ENCODE results near the gene LCN9.
"Not testable (repeated sequence)": the region's sequence is repeated elsewhere in the genome, so short reads cannot be mapped to it uniquely, and the experiment has no call there.

LCN9 gene

DNA sequence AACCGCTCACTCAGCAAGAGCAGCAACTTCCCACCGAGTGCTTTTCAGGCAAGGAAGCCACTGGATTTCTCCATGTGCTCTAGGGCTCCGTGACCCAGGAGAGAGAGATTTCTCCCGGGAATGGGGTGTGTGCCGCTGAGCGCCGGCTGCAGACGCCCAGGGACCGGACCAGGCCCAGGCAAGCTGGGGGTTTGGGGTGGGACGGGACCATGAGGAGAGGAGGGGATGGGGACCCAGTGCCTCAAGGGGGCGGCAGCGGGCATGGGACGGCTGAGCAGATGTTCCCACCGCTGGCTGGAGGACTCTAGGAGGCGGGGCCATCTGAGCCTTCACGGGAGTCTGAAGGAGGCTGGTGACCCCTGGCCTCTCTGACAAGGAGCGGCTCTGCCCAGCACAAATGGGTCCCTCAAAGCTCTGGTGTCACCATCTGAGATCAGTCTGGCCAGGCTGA is 8.5 kb downstream of the LCN9 start:
- DNase-seq (ENCODE audit: low spot score), result no peak

DNA sequence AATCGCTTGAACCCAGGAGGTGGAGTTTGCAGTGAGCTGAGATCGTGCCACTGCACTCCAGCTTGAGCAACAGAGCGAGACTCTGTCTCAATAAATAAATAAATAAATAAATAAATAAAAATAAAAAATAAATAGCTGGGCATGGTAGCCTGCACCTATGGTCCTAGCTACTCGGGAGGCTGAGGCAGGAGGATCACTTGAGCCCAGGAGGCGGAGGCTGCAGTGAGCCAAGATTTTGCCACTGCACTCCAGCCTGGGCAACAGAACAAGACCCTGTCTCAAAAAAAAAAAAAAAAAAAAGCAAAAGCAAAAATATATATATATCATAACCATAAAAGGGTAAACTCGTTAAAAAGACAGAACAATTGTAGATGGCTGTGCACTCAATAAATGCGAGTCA is 9.7 kb downstream of the LCN9 start:
- not testable (repeated sequence) for DNase-seq (ENCODE audit: low spot score)

DNA sequence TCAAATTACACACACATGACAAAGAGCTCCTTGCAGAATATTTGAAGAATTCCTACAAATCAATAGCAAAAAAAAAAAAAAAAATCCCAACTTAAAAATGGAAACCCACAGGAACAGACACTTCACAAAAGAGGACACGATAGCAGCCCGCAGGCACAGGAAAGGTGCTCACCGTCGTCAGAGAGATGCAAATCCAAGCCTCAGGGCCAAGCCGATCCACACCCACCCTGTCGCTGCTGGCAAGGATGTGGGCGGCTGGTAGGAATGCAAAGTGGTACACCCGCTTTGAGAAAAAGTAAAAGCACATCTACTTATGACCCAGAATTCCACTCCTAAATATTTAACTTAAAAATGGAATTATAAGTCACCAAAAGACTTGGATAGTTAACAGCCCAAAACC is 10.8 kb downstream of the LCN9 start:
- DNase-seq (ENCODE audit: low spot score), result no peak

DNA sequence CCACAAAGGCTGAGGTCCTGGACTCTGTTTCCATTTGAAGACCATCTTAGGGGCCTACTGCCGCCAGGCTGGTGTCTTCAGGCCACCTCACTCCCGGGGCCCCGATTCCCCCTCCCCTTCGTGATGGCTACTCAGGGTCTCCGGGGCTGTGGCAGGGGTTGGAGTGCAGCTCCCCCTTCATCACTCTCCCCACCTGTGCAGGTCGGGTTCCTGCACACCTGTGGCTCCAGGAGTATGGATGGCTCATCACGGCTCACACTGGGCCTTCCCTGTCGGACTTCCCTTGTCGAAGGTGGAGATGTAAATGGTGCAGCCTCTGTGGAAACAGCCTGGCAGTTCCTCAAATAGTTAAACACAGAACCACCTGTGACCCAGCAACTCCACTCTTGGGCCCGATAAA is 11.9 kb downstream of the LCN9 start:
- DNase-seq (ENCODE audit: low spot score), result no peak

DNA sequence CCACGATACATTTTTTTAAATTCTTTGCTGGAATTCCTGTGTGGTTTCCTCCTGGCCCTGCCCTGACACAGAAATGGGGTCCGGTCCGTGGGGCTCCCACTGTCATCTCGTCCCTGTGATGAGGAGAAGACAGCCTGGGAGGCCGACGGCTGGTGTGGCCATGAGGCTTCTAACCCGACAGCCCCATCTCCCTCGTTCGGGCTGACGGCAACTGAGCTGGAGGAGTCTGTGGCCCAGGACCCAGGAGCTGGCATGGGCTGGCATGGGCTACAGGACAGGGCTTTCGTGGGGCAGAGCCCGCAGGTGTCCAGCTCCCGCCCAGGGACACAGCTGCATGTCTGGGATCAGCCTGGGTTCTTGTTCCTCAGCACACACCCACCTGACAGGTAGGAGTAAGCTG is 13.8 kb downstream of the LCN9 start:
- DNase-seq (ENCODE audit: low spot score), result no peak

DNA sequence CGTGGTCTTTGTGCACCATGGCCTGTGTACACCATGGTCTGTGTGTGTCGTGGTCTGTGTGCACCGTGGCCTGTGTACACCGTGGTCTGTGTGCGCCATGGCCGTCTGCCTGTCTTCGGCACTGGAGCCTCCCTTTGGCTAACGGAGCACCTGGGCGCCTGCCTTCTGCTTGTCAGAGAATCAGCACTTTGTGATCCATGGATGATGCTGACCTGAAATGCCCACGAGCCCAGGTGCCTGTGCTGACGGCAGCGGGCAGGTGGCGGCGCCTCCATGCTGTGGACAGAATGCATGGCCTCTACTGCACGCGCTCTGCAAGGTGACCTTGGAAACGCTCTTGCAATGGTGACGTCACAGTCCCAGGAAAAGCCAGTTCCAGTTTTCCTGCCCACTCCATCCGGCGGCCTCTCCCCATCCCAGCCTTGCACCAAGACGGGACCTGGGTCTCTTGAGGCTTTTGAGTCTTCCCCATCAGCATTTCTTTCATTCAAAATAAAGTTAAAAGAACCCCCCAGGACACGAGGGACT is 14.6 kb downstream of the LCN9 start:
- DNase-seq (ENCODE audit: low spot score), result no peak

DNA sequence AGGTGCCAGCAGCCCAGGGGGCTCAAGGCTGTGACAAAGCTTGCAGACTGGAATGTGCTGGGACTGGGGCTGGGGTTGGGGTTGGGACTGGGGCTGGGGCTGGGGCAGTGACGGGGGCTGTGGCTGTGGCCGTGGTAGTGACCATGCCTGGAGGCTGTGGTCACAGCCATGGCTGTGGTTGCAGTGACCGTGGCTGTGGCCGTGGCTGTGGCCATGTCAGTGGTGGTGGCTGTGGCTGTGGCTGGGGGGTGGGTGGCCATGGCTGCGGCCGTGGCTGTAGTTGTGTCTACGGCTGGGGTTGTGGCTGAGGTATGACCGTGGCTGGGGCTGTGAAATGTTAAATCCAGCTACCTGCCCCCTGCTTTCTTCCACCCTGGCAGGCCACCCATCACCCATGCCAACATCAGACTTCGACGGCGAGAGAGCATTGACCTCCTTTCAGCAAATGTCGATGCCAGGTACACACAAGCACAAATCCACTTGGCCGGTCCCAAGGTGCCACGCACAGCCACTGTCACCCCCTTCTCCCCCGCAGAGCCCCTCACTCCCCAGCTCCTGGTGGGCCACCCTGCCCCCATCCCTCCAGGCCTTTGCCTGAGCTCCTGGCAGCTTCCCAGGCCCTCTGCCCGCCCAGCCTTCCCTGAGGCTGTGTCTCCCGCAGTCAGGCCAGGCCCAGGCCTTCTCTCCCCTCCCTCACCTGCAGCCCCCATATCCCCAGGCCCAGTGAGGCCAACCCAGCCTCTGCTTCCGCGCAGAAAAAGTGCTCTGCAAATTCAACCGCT is 15.3 kb downstream of the LCN9 start:
- DNase-seq (ENCODE audit: low spot score), result no peak

DNA sequence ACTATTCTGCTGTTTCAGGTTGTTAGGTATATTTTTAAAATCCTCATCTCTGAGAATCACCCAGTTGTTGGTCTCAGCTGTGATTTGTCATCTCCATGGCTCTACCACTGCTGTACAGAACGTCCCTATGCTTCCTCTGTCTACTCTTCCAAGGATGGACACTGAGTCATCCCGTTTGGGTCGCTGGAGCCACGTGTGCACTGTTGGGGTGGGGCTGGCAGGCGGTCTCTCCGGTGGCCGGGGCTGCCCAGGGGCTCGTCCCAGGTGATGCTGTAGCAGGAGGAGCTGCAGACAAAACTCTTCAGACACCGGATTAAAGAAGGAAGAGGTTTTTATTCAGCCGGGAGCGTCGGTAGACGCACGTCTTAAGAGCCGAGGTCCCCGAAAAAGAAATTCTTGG is 16.9 kb downstream of the LCN9 start:
- DNase-seq (ENCODE audit: low spot score), result no peak

DNA sequence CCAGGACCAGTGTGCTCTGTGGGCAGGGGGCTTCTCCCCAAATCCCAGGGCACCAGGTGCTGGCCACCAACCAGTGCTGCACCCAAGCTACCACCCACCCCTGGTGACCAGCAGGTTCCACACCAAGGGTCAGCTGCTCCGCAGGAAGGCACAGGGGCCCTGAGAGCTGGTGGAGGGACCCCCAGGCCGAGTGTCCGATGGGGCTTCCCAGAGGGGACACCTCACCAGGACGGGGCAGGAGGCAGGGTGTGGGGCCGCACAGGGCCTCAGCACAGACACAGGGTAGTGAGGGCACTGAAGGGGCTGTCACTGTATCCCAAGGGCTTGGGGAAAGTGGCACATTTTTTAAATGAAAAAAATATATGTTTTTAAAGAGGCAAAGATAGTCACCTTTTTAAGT is 18.1 kb downstream of the LCN9 start:
- no peak for DNase-seq (ENCODE audit: low spot score)

DNA sequence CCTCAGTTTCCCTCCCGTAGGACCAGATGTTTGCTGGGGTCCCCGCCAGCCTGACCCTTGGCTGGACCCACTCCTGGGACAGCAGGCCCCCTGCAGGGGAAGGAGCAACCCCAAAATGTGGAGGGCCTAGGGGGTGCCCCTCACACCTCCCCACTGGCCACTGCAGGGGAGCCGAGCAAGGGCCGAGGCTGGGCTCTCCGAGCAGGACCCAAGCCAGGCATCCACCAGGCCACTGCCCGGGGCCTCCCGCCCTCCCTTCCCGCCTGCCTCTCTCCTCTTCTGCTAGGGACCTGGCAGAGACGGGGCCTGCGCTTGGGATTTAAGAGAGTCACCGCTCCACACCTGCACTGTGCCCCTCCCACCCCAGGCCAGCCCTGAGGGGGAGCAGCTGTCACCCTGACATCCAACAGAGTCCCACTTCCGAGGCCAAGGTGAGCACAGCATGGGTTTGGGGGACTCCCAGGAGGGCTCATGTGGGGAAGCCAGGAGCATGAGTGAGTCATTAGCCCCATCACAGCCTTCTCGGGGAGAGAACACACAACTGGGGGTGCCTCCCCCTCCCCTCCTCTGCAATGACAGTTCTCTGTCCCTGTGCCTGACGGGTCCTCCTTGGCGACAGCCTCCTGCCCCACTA is 20.4 kb downstream of the LCN9 start:
- DNase-seq (ENCODE audit: low spot score), result no peak

DNA sequence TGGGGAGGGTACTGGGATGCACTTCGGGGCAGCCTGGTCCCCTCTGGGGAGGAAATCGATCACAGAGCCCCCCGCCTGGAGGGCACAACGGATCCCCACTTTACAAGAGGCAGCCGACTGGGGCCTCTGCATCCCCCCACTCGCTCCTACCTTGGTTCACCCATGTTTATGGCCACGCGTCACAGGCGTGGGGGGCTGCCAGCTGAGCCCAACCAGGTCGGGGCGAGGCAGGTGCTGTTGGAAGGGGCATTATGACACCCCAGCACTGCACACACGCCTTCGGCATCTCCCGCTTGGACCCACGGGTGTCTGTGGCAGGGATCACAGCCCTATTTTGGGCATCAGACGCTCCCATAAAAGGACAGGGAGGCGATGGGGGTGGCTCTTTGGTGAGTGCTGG is 21.6 kb downstream of the LCN9 start:
- no peak for DNase-seq (ENCODE audit: low spot score)

DNA sequence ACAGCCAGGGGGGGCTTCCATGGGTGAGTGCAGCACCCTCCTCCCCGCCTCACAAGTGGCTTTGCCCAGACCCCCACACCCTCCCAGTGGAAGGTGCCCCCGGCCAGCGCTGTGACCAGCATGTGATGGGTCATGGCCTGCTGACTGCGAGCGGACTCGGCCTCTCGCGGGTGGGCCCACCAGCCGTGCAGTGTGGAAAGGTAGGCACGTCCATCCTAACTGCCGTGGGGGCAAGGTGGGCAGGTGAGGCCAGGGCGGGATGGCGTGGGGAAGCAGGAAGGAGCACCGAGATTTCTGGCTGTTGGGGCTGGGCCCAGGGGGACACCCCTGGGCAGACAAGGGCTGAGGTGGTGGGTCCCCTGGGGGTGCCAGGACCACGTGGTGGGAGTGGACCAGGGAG is 24.1 kb downstream of the LCN9 start:
- DNase-seq (ENCODE audit: low spot score), result no peak

DNA sequence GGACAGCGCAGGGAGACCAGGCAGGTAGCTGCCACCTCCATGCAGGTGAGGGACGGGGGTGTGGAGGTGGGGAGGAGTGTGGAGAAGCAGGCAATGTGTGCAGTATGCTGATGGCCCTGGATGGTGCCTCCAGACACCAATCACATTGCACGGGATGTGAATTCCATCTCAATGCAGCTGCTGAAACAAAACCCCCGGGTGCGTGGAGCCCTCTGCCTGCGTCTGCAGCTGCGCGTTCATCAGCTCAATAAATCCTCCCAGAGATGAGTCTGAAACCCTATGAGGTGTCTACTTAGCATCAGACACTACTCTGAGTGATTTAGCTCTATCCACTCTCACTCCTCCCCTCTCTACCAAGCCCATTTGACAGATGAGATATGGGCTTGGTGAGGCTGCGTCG is 25.9 kb downstream of the LCN9 start:
- DNase-seq (ENCODE audit: low spot score), result no peak

DNA sequence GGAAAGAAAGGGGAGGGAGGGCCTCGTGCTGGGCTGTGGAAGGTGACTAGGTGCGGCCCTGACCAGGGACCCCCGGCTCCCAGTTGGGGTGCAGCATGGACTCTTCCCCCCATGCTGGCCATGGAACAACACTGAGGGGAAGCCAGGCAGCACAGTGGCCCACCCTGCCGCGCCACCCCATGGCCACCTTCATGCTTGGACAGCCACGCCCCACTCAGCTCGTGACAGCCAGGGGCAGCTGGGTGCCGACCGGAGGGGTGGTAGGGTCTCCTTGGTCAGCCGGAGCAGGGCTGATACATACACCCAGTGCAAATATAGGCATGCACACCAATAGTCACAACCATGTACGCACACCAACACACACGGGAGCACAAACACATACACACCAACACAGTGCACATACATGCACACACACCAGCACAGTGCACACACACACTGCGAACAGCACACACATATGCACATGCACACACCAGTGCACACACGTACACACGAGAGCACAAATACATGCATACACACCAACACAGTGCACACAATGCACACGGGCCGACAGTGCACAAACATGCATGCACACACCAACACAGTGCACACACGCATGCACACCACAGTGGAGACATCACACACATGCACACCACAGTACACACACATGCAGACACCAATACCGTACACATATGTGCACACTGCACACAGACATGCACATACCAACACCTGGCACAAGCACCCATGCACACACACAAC is 27.9 kb downstream of the LCN9 start:
- DNase-seq (ENCODE audit: low spot score), result no peak

DNA sequence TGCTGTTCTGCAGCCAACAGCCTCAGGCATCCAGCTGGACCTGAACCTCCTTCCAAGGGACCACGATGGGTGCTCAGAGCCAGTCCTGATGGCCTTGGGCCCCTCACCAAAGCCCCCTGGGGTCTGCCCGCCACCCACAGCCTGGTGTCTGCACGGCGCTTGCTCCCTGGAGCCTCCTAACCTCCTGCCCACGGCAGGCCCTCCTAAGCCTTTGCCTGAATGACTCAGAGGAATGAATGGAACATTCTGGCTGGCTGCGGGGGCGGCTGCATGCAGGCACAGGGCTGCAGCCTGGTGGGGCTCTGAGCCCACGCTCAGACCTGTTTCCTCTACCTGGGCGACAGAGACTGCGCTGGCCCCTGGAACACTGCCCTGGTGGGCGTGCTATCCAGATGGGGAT is 29.3 kb downstream of the LCN9 start:
- DNase-seq (ENCODE audit: low spot score), result no peak

DNA sequence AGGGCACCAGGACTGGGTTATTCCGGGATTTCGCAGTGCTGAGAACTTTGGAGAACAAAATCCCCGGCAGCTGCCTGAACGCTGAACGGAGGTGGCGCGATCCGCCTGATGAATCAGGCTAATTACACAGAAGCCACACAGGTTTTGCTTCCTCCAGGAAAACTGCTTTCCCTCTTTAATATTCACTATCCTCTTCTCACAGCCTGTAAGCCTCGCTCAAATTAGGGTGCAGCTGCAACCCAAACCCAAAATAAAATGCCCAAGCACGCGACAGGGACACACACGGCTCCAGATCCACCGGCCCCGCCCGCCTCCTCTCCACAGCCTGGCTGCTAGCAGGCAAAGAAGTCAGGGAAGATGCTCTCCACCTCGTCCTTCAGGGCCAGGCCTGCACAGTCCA is 30.2 kb downstream of the LCN9 start:
- no peak for DNase-seq (ENCODE audit: low spot score)

DNA sequence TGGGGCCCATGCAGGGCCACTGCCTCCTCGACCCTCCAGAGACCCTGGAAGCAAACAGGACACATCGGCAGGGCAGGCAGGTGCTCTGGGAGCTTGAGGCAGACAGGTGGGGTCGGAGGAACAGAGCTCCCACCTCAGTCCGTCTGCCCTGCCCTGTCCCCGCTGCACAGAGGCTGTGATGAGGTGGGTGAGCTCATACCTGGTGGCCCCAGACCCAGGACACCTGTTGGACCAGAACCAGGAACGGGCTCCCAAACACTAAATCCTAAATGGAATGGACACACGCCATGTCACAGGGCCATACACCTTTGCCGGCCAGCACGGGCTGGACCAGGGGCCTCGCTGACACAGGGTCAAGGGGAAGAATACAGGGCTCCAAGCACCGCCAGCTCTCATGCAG is 30.7 kb downstream of the LCN9 start:
- DNase-seq (ENCODE audit: low spot score), result no peak

DNA sequence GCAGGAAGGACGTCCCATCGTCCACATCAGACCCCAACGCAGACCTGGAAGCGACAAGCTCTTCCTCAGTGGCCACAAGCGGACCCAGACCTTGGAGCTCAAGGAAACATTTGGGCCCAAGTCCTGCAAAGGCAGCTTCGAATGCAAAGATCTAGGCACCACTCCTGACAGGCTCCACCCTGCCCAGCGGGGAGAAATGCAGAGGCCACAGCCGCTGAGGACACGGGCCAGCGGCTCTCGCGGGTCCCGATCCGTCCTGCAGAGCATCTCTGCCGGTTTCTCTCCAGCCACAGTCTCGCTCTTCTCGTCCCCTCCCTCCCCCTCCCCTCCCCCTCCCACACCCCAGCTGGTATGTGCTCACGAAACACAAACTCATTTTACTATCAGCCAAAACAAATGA is 31.3 kb downstream of the LCN9 start:
- DNase-seq (ENCODE audit: low spot score), result no peak

DNA sequence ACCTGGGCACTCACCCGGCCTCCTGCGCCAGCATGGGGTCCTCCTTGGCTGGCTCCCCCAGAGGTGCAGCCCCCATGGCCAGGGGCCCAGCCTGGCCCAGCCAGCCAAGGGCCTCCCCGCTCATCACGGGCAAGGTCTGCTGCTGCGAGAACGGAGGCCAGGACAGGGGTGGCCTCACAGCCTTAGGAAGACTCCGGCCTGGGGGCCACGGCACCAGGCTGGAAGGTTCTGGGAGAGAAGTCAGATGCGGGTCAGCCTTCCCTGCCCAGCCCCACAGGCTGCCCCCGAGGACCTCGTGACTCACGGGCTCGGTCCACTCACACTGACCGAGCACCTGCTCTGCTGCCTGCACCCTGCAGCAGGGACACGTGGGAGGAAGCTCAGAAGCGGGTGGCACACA is 31.9 kb downstream of the LCN9 start:
- DNase-seq (ENCODE audit: low spot score), result no peak

DNA sequence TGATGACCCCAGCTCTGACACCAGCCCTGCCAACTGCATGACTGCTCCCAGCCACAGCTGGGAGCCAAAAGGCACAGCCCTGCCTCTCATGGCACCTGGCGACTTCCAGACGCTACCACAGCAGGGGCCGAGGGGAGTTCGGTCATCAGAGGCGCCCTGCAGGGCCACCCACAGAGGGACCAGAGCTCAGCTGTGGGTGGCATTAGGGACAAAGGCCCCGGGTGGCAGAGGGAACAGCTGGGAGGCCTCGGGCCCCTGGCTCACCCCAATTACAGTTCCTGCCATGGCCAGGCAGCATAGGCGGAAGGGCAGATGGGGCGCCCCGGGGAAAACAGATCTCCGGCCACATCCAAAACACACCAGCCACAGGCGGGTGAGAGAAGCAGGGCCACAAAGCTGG is 32.5 kb downstream of the LCN9 start:
- DNase-seq (ENCODE audit: low spot score), result no peak

DNA sequence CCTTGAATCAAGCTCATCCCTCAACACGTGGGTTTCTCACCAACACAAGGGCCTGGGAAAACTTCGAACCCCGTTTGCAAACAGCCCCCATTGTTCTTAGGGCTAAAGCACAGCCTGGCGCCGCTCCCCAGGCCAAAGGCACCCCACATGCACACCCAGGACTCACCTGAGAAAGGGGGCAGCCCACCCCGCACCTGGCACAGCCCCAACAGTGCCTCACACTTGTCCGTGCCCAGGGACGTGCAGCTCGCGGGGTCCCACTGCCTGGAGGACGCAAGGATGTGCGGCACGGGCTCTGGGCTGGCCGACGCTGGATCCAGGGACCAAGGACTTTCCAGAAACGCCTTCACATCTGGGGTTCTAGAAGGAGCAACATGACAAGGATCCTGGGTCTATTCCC is 33.3 kb downstream of the LCN9 start:
- DNase-seq (ENCODE audit: low spot score), result no peak

DNA sequence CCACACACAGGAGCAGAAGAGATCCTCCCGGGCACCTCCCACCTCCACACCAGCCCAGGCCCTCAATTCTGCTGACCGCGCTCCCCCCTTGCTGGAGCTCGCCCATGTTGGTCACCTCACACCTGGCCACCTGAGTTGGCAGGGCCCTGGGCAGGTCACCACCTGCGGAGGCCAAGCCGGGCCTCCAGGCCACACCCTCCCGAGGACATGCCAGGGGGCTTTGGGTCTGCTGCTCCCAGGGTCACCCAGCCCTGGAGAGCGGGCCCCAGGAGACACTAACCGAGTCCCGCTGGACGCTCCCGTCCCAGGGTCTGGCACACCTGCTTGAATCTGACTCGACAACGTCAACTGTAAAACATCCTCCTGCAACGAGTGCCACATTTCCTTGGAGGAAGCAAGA is 34.1 kb downstream of the LCN9 start:
- DNase-seq (ENCODE audit: low spot score), result no peak

DNA sequence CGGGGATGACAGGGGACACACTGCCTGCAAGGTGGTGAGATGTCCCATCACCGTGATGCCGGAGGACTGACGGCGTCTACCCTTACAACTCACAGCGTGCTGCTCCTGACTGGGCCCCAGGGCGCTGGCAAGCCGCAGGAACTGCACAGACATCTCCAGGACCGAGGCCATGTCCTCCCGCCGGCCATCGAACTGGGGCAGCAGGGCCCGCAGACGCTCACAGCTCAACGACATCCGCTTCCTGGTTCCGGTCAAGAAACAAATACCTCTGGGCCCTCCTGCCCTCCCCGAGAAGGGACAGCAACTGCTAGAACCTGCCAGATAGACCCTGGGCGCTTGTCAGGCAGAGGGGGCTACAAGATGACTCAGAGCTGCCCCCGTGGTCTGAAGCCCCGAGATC is 35.1 kb downstream of the LCN9 start:
- DNase-seq (ENCODE audit: low spot score), result no peak
